Coronary artery (tissue), 2 donors: ENCODE data around the gene G3BP1.
"Not testable (repeated sequence)": the region's sequence is repeated elsewhere in the genome, so short reads cannot be mapped to it uniquely, and the experiment has no call there.

Experiments used
- DNase-seq: peaks from one replicate; pipeline ENCODE4 v3.0.0-alpha.2; 2017; ENCODE audit warnings: low spot score
- H3K27ac ChIP-seq, 2 donors: fragments of 200-600 bp; sonication (generic); one replicate each; pipeline ENCODE4 v1.5.1; 2016 to 2019
- H3K4me3 ChIP-seq: fragments of 200-600 bp; sonication (generic); 2 replicates; pipeline ENCODE4 v1.5.1; 2016; ENCODE audit warnings: mild to moderate bottlenecking, moderate library complexity
- CTCF ChIP-seq: fragments of 200-600 bp; sonication (generic); IDR thresholded peaks from one replicate; pipeline ENCODE4 v1.5.1; 2019; ENCODE audit warnings: antibody characterized with exemption

The G3BP1 gene

GRCh38 chr5:151855701-151856100, 83.9 kb downstream of the G3BP1 start:
- Histone ChIP-seq H3K4me3 (no peak overlapping the region), H3K27ac (no peak overlapping the region)
- no peak for TF ChIP-seq CTCF
- DNase-seq = no peak

DNA sequence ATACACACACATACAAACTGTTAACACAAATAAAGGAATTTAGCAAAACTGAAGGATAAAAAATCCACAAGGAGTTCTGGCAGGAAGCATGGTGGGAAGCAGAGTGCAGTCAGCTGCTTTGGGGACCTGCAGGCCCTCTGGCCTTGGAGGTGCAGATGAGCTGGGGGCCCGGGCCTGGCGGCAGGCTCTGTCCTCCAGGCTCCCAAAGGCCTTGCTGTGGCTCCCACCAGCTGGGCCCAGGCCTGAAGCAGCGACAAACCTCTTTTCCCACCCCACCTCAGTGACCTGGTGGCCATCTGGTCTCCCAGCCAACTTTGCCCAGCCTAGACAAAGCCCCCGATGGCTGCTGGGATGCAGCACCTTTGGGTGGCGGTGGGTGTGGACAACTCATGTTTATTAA, 85.1 kb downstream of the G3BP1 start:
- no peak for TF ChIP-seq CTCF
- DNase-seq = no peak
- Histone ChIP-seq H3K4me3 (no peak overlapping the region), H3K27ac (no peak overlapping the region)

GRCh38 chr5:151860867-151861266, 89.1 kb downstream of the G3BP1 start:
- H3K4me3 ChIP-seq, H3K27ac ChIP-seq, DNase-seq: not testable (repeated sequence)
